ENCODE data around the gene DGKB.

The DGKB gene

GRCh38 chr7:14432924-14433323 is 469.6 kb downstream of the DGKB start:
- peak; percentile 73 for DNase-seq

GRCh38 chr7:14430926-14431325 is 471.6 kb downstream of the DGKB start:
- DNase-seq: no peak

GRCh38 chr7:14425559-14425958 is 477.0 kb downstream of the DGKB start:
- DNase-seq: no peak

GRCh38 chr7:14424675-14425074 is 477.9 kb downstream of the DGKB start:
- no peak for DNase-seq

- DNase-seq: no peak
Measured at GRCh38 chr7:14420768-14421167, 481.8 kb downstream of the DGKB start.

- DNase-seq: no peak
Measured at GRCh38 chr7:14419531-14419930, 483.0 kb downstream of the DGKB start.

GRCh38 chr7:14418633-14419032 is 483.9 kb downstream of the DGKB start:
- no peak for DNase-seq

GRCh38 chr7:14414274-14414986 is 488.1 kb downstream of the DGKB start:
- no peak for DNase-seq

- DNase-seq: no peak
Measured at GRCh38 chr7:14407246-14408015, 495.1 kb downstream of the DGKB start.

- DNase-seq: no peak
Measured at GRCh38 chr7:14403587-14403986, 499.0 kb downstream of the DGKB start.

GRCh38 chr7:14400271-14400670 is 502.3 kb downstream of the DGKB start:
- DNase-seq: no peak

- DNase-seq: no peak
Measured at GRCh38 chr7:14398526-14398925, 504.0 kb downstream of the DGKB start.

GRCh38 chr7:14395860-14396259 is 506.7 kb downstream of the DGKB start:
- DNase-seq: no peak

GRCh38 chr7:14394786-14395185 is 507.8 kb downstream of the DGKB start:
- DNase-seq: no peak

- peak; percentile 83 for DNase-seq
Measured at GRCh38 chr7:14389595-14389994, 513.0 kb downstream of the DGKB start.

- DNase-seq: peak; percentile 66
Measured at GRCh38 chr7:14389181-14389591, 513.4 kb downstream of the DGKB start.

GRCh38 chr7:14385074-14385473 is 517.5 kb downstream of the DGKB start:
- DNase-seq: no peak

- no peak for DNase-seq
Measured at GRCh38 chr7:14381936-14382335, 520.6 kb downstream of the DGKB start.

GRCh38 chr7:14381306-14381705 is 521.2 kb downstream of the DGKB start:
- DNase-seq: no peak

GRCh38 chr7:14380881-14381280 is 521.7 kb downstream of the DGKB start:
- DNase-seq: peak; percentile 6

GRCh38 chr7:14377646-14378266 is 524.8 kb downstream of the DGKB start:
- DNase-seq: no peak

- no peak for DNase-seq
Measured at GRCh38 chr7:14376711-14377110, 525.8 kb downstream of the DGKB start.

- DNase-seq: no peak
Measured at GRCh38 chr7:14375998-14376397, 526.6 kb downstream of the DGKB start.

- no peak for DNase-seq
Measured at GRCh38 chr7:14374336-14374735, 528.2 kb downstream of the DGKB start.

Measured in NCI-H82 (cell line).